ENCODE results near the gene PTPRA. TPM values are rescaled to one million over a fixed set of nuclear protein-coding genes. Genes with fewer than 3 reads are reported as not detected.

The PTPRA gene
- total and polyA plus RNA-seq, 10 of the 15 experiments (the other 5 are each of a cell fraction or from before 2014, with no cell fraction given), result 3.9 to 62.1 (median 34.6) TPM

- no peak overlapping the region for H3K4me2 ChIP-seq (ENCODE audit: control insufficient read depth, insufficient read depth)
- no peak overlapping the region for H3K27ac ChIP-seq (ENCODE audit: control insufficient read depth, insufficient read depth)
- intact Hi-C loops (cut with micrococcal nuclease; ENCODE audit: unreplicated experiment), result no loop called here
- peaks cover 3% of the 10 kb centered on the region for H3K4me1 ChIP-seq (ENCODE audit: control insufficient read depth, insufficient read depth, low read length)
- SMC1A ChIA-PET (ENCODE audit: uncharacterized antibody, unreplicated experiment), result interaction anchor here (1.5 to 3.4 kb wide), 2 partner anchors 10 to 12 kb away, joined by 5 to 15 read pairs; no protein-coding TSS in a partner anchor
- CTCF ChIA-PET, result interaction anchor here (1.6 kb wide), 1 partner anchor 10 kb away, joined by 4 read pairs; no protein-coding TSS in a partner anchor
- BruUV-seq (replicated peaks), result no TSS peak
- FAIRE-seq (no peak), DNase-seq (ENCODE audit: low read depth, low spot score) (no peak), ATAC-seq (no peak)
- RAD21 ChIA-PET (ENCODE audit: unreplicated experiment), result no interaction called here
- in situ Hi-C loops (cut with MboI), result no loop called here
- no peaks in the 10 kb centered on the region for H3K27me3 ChIP-seq (replicated peaks in 1 of 2; ENCODE audit: control insufficient read depth in 2 of 2, insufficient read depth in 2 of 2, low read length in 1 of 2)
- H3K4me3 ChIP-seq, result no peak overlapping the region
- 90% methylated on average over 2 of the region's 2 CpGs for WGBS (ENCODE audit: insufficient coverage, insufficient replicate concordance, low lambda C conversion rate, missing lambda C conversion rate)
- peaks cover 50% of the 10 kb centered on the region for H3K79me2 ChIP-seq (ENCODE audit: control insufficient read depth, insufficient read depth, low read length)
- no peak overlapping the region for H3K9ac ChIP-seq (ENCODE audit: control insufficient read depth, insufficient read depth, low read length)
- TF ChIP-seq ATF2 (IDR thresholded peaks at IDR 0.05; ENCODE audit: low read length) (no peak), ZZZ3 (IDR thresholded peaks at IDR 0.05; ENCODE audit: control insufficient read depth, insufficient read length, low read depth) (no peak), TCF7 (IDR thresholded peaks at IDR 0.05; ENCODE audit: borderline replicate concordance) (no peak), ZNF384 (IDR thresholded peaks at IDR 0.05; ENCODE audit: borderline replicate concordance, low read depth, low read length) (no peak), RFX5 (IDR thresholded peaks at IDR 0.05; ENCODE audit: low read depth, low read length) (no peak), USF2 (IDR thresholded peaks at IDR 0.05; ENCODE audit: borderline replicate concordance, low read depth, low read length) (no peak), STAT1 (conservative IDR thresholded peaks at IDR 0.05) (no peak), SIX5 (IDR thresholded peaks at IDR 0.05; ENCODE audit: low read depth, low read length, severe bottlenecking) (no peak)
- TF ChIP-seq, protein P1, sequence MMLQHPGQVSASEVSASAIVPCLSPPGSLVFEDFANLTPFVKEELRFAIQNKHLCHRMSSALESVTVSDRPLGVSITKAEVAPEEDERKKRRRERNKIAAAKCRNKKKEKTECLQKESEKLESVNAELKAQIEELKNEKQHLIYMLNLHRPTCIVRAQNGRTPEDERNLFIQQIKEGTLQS (IDR thresholded peaks at IDR 0.05; ENCODE audit: borderline replicate concordance, extremely low read depth, low read depth, low read length), result no peak
- POLR2A ChIA-PET, result interaction anchor here (1.0 kb wide), 1 partner anchor 18 kb away, joined by 3 read pairs; the partner anchor contains the start of gene PTPRA
- no peaks in the 10 kb centered on the region for H4K20me1 ChIP-seq (ENCODE audit: control insufficient read depth, insufficient read depth)
- H2AFZ ChIP-seq (ENCODE audit: control insufficient read depth, low read depth, low read length), result no peak overlapping the region
- peaks cover 4% of the 10 kb centered on the region for H3K9me3 ChIP-seq (replicated peaks; ENCODE audit: control insufficient read depth, insufficient read depth, low read length)
- H3K36me3 ChIP-seq (ENCODE audit: control insufficient read depth in 2 of 2, insufficient read depth in 2 of 2, low read length in 1 of 2), result no peaks in the 10 kb centered on the region
These were observed 17.5 kb downstream of the PTPRA start for GRCh38 chr20:2890742-2891141.
